ENCODE results near the gene CRYBA4.

DNA sequence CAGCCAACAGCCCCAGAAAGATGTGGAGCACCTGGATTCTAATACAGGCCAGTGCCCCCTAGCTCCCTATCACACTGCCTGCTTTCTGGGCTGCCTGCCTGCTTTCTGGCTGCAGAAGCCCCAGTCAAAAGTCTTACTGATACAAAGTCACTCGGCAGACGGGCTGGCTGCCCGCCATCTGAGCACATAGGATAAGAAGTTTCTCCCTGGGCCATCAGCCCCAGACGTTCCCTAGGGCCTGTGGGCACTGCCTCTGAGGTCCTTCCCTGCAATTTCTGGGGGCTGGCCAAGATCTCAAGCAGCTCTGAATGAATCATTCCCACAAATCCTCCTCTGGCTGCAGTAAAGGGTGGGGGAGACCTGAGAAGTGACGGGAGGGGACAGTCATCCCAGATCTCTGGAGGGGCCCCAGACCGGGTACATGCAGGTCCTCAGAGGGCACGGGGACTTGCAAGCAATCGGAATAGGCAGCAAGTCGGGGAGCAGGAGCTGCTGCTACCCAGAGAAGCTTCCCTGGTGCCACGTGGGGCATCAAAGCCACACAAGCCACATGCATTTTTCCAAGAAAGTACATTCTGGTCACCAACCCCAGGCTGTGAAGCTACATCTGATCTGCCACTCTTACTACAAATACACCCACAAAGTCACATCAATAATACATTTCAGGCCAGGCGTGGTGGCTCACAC, 36.5 kb upstream of the CRYBA4 start:
- TF ChIP-seq ARNT (IDR thresholded peaks at IDR 0.05) (no peak), FOXK2 (IDR thresholded peaks at IDR 0.05) (no peak), FOXM1 (IDR thresholded peaks at IDR 0.05; ENCODE audit: borderline replicate concordance) (no peak), L3MBTL2 (conservative IDR thresholded peaks at IDR 0.05) (no peak), HDGF (IDR thresholded peaks at IDR 0.05; ENCODE audit: borderline replicate concordance) (no peak), SP1 (IDR thresholded peaks at IDR 0.05) (no peak), BHLHE40 (IDR thresholded peaks at IDR 0.05; ENCODE audit: borderline replicate concordance) (no peak), NFRKB (IDR thresholded peaks at IDR 0.05) (no peak), FOXA1 (IDR thresholded peaks at IDR 0.05) (no peak), LEF1 (IDR thresholded peaks at IDR 0.05; ENCODE audit: borderline replicate concordance) (no peak), PKNOX1 (IDR thresholded peaks at IDR 0.05) (no peak), CTBP1 (IDR thresholded peaks at IDR 0.05; ENCODE audit: borderline replicate concordance) (no peak), SUZ12 (IDR thresholded peaks at IDR 0.05) (no peak)
